GM18505 (cell line): ENCODE measurements around the gene PTK6.
"Not testable (repeated sequence)": the region's sequence is repeated elsewhere in the genome, so short reads cannot be mapped to it uniquely, and the experiment has no call there.

Source experiments
- ATAC-seq: cut with Tn5 transposase; IDR thresholded peaks from one replicate; pipeline ENCODE4 v1.9.1; 2021; ENCODE audit not compliant: unreplicated experiment
- POLR2A ChIP-seq: IDR thresholded peaks from 4 replicates; pipeline ENCODE4 v1.6.1; 2011; ENCODE audit warnings: borderline replicate concordance; ENCODE audit not compliant: insufficient read depth, insufficient read length; ENCODE audit errors: extremely low read depth

PTK6 gene

GRCh38 chr20:63564036-63564810 is 27.0 kb upstream of the PTK6 start:
- no peak for ATAC-seq
- no peak for TF ChIP-seq POLR2A

- no peak for TF ChIP-seq POLR2A
- ATAC-seq, result no peak
These were observed 26.2 kb upstream of the PTK6 start for GRCh38 chr20:63563225-63563935.

- TF ChIP-seq POLR2A, result no peak
- no peak for ATAC-seq
These were observed 25.5 kb upstream of the PTK6 start for GRCh38 chr20:63562461-63563224.

GRCh38 chr20:63561624-63562396 is 24.6 kb upstream of the PTK6 start:
- ATAC-seq, result no peak
- TF ChIP-seq POLR2A, result no peak

GRCh38 chr20:63560856-63561609 is 23.9 kb upstream of the PTK6 start:
- no peak for TF ChIP-seq POLR2A
- no peak for ATAC-seq

- TF ChIP-seq POLR2A, result no peak
These were observed 23.2 kb upstream of the PTK6 start for GRCh38 chr20:63560333-63560805.

GRCh38 chr20:63559485-63560332 is 22.5 kb upstream of the PTK6 start:
- not testable (repeated sequence) for ATAC-seq

More at GRCh38 chr20:63560333-63560805, 23.2 kb upstream of the PTK6 start:
- no peak for ATAC-seq

- ATAC-seq, result no peak
- TF ChIP-seq POLR2A, result no peak
These were observed 21.8 kb upstream of the PTK6 start for GRCh38 chr20:63558804-63559484.

GRCh38 chr20:63557481-63557891 is 20.3 kb upstream of the PTK6 start:
- ATAC-seq, result no peak
- no peak for TF ChIP-seq POLR2A

GRCh38 chr20:63556873-63557478 is 19.8 kb upstream of the PTK6 start:
- no peak for ATAC-seq
- no peak for TF ChIP-seq POLR2A
